A673 (cell line): ENCODE data around the gene ZBP1. TPM values are rescaled to one million over a fixed set of nuclear protein-coding genes. Genes with fewer than 3 reads are reported as not detected.

Experiments
- BruUV-seq: library from RNA; stranded (reverse); fragments of 400-500 nt; replicated peaks from 2 replicates; lab custom pipeline; 2021; lab: Mats Ljungman, UMichigan
- CTCF ChIA-PET: fragments of 300-600 bp; sonication (Branson Sonifier 250); formaldehyde crosslinking; loops from one replicate; lab custom pipeline; 2022; ENCODE audit warnings: antibody characterized with exemption; lab: Charles Lee
- POLR2A ChIA-PET: fragments of 300-600 bp; sonication (Branson Sonifier 250); formaldehyde crosslinking; loops from one replicate; lab custom pipeline; 2022; ENCODE audit warnings: antibody characterized with exemption; ENCODE audit not compliant: low non-redundant PET; lab: Charles Lee
- DNase-seq: peaks from one replicate; pipeline ENCODE4 v3.0.0-alpha.2; 2015; ENCODE audit warnings: low spot score
- H3K27ac ChIP-seq: fragments of 200-600 bp; sonication (generic); 2 replicates; pipeline ENCODE4 v1.5.1; 2016; ENCODE audit warnings: mixed run types, low read depth, mild to moderate bottlenecking, mixed read lengths, antibody characterized with exemption, low read length; ENCODE audit not compliant: poor library complexity, severe bottlenecking
- H3K27me3 ChIP-seq: fragments of 200-600 bp; sonication (generic); replicated peaks from 2 replicates; pipeline ENCODE4 v1.6.1; 2017; ENCODE audit warnings: mixed run types, low read depth, mild to moderate bottlenecking, mixed read lengths, antibody characterized with exemption, low read length; ENCODE audit not compliant: insufficient read depth, poor library complexity
- H3K36me3 ChIP-seq: fragments of 200-600 bp; sonication (generic); 2 replicates; pipeline ENCODE4 v1.6.1; 2016; ENCODE audit warnings: mixed run types, mild to moderate bottlenecking, mixed read lengths, antibody characterized with exemption, low read length; ENCODE audit not compliant: insufficient read depth, poor library complexity, severe bottlenecking
- H3K4me1 ChIP-seq: fragments of 200-600 bp; sonication (generic); 2 replicates; pipeline ENCODE4 v1.6.1; 2017; ENCODE audit warnings: mixed run types, mild to moderate bottlenecking, mixed read lengths, antibody characterized with exemption, low read length; ENCODE audit not compliant: insufficient read depth, poor library complexity, severe bottlenecking
- H3K4me3 ChIP-seq: fragments of 200-600 bp; sonication (generic); 2 replicates; pipeline ENCODE4 v1.5.1; 2016; ENCODE audit warnings: low read depth, mixed run types, mild to moderate bottlenecking, mixed read lengths, low read length; ENCODE audit not compliant: poor library complexity, severe bottlenecking
- H3K9me3 ChIP-seq: fragments of 200-600 bp; sonication (generic); 2 replicates; pipeline ENCODE4 v1.6.1; 2016; ENCODE audit warnings: mixed run types, low read depth, mild to moderate bottlenecking, mixed read lengths, antibody characterized with exemption, low read length; ENCODE audit not compliant: poor library complexity, severe bottlenecking
- EZH2 ChIP-seq: fragments of 200-600 bp; sonication (generic); IDR thresholded peaks from 2 replicates; pipeline ENCODE4 v1.6.1; 2017; ENCODE audit warnings: borderline replicate concordance, low read depth, mild to moderate bottlenecking, mixed read lengths, antibody characterized with exemption, low read length; ENCODE audit not compliant: poor library complexity, severe bottlenecking
- intact Hi-C: fragments of 100-400 bp; cut with micrococcal nuclease; formaldehyde crosslinking; loops from one replicate; pipeline ENCODE4 v1.10.0; 2022; ENCODE audit not compliant: unreplicated experiment
- total RNA-seq: library from RNA; stranded (reverse); gene quantifications from 2 replicates; pipeline ENCODE4 v1.2.3, GENCODE V29; 2021
- TF ChIP-seq, protein P1 (sequence below): fragments of 300-800, 200-600 bp; sonication (generic); conservative IDR thresholded peaks from 2 replicates; pipeline ENCODE4 v1.5.1; 2017; ENCODE audit warnings: low read depth, mild to moderate bottlenecking, antibody characterized with exemption, low read length, moderate library complexity, mixed read lengths

ZBP1 gene
- total RNA-seq, 1 experiment from 2014 or later: not detected

DNA sequence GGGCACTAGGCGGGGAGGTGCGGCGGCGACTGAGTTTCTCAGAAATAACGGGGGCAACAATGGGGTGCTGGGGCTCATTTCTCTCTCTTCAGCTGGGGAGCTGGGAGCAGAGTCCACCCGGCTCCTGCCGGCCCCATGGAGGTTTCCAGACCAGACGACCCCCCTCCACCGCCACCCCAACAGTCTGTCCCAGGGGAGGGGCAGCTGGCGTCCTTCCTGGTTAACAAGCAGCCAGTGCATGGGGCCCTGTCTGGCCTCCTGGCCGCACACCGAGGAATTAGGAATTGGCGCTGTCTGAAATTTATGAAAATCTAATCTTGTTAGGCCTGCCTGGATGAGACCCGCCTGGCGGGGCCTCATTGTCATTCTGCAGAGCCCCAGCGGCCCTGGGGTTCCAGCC is 47.2 kb upstream of the ZBP1 start:
- H3K27ac ChIP-seq: no peak overlapping the region
- CTCF ChIA-PET: no interaction called here
- no peaks in the 10 kb centered on the region for H3K27me3 ChIP-seq
- no peak overlapping the region for H3K4me3 ChIP-seq
- H3K36me3 ChIP-seq: no peaks in the 10 kb centered on the region
- no peaks in the 10 kb centered on the region for H3K9me3 ChIP-seq
- TF ChIP-seq EZH2: no peak
- TF ChIP-seq, protein P1, sequence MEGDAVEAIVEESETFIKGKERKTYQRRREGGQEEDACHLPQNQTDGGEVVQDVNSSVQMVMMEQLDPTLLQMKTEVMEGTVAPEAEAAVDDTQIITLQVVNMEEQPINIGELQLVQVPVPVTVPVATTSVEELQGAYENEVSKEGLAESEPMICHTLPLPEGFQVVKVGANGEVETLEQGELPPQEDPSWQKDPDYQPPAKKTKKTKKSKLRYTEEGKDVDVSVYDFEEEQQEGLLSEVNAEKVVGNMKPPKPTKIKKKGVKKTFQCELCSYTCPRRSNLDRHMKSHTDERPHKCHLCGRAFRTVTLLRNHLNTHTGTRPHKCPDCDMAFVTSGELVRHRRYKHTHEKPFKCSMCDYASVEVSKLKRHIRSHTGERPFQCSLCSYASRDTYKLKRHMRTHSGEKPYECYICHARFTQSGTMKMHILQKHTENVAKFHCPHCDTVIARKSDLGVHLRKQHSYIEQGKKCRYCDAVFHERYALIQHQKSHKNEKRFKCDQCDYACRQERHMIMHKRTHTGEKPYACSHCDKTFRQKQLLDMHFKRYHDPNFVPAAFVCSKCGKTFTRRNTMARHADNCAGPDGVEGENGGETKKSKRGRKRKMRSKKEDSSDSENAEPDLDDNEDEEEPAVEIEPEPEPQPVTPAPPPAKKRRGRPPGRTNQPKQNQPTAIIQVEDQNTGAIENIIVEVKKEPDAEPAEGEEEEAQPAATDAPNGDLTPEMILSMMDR: no peak
- no TSS peak for BruUV-seq
- POLR2A ChIA-PET: no interaction called here
- intact Hi-C loops: no loop called here
- DNase-seq: no peak
- H3K4me1 ChIP-seq: peaks cover 7% of the 10 kb centered on the region

DNA sequence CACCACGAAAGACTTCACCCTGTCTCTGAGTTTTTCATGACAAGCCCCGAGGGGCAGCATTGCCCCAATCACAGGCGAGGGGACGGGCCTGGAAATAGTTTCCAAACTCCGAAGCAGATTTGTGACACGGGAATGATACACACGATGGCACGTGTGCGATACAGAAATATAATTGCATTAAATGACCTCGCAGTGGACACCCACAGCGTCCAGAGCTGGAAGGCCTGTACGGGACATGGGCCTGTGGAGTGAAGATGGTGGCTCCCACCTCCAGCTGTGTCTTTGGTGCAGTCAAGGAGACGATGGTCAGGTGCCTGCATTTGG is 46.6 kb upstream of the ZBP1 start:
- no TSS peak for BruUV-seq
- no peak for TF ChIP-seq EZH2
- TF ChIP-seq, protein P1: no peak
- POLR2A ChIA-PET: no interaction called here
- Histone ChIP-seq H3K4me1 (peaks cover 7% of the 10 kb centered on the region), H3K27ac (no peak overlapping the region), H3K9me3 (no peaks in the 10 kb centered on the region), H3K27me3 (no peaks in the 10 kb centered on the region), H3K4me3 (no peak overlapping the region), H3K36me3 (no peaks in the 10 kb centered on the region)
- CTCF ChIA-PET: no interaction called here
- intact Hi-C loops: no loop called here
- DNase-seq: no peak

DNA sequence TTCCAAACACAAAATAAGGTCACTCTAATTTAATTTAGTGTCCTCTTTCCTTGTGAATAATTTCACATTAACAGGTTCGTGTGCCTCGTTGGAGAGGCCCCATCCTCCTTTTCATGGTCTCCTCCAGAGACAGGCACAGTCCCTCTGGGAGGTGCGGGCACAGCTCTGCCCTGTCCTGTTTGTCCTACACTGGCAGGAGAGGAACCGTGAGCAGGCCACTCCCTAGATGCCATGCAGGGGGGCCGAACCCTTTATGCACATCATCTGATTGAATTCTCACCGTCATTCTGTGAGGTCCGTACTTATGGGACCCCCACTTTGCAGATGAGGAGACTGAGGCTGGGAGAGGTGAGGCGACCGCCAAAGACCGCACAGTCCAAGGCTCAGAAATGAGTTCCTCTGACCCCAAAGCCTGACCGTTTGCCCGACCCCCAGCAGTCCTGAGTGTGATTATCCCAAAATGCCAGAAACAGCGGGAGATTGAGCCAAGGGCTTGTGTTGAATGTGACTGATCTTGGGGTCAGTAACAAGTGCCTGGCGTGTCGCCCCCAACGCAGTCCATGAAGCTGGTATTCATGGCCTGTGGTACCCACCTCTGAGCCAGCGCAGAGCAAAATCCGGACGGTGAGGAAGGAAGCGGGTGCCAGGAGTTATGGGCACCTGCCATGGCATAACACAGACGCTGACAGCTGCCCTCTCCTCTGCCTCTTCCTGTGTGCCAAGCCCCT is 46.0 kb upstream of the ZBP1 start:
- ChIA-PET CTCF (no interaction called here), POLR2A (no interaction called here)
- Histone ChIP-seq H3K4me1 (peaks cover 7% of the 10 kb centered on the region), H3K27me3 (no peaks in the 10 kb centered on the region), H3K27ac (no peak overlapping the region), H3K9me3 (no peaks in the 10 kb centered on the region), H3K36me3 (no peaks in the 10 kb centered on the region), H3K4me3 (no peak overlapping the region)
- intact Hi-C loops: no loop called here
- no peak for DNase-seq
- no TSS peak for BruUV-seq
- TF ChIP-seq, protein P1: no peak
- no peak for TF ChIP-seq EZH2
